NOMO-1 treated with dmso at 0.1 percent for 144 hours (cell line): ENCODE measurements around the gene RPS19.
"Not testable (repeated sequence)": the region's sequence is repeated elsewhere in the genome, so short reads cannot be mapped to it uniquely, and the experiment has no call there.

Experiments used
- DNase-seq: peaks from one replicate; lab custom pipeline; 2025; ENCODE audit not compliant: unreplicated experiment; lab: John Stamatoyannopoulos, UW

Gene RPS19

GRCh38 chr19:41913538-41914423 is 53.7 kb downstream of the RPS19 start:
- no peak for DNase-seq

- not testable (repeated sequence) for DNase-seq
Observed at GRCh38 chr19:41914424-41914834, 54.4 kb downstream of the RPS19 start.

GRCh38 chr19:41915021-41915775 is 55.1 kb downstream of the RPS19 start:
- DNase-seq, result no peak

GRCh38 chr19:41915776-41916414 is 55.8 kb downstream of the RPS19 start:
- DNase-seq, result no peak

DNA sequence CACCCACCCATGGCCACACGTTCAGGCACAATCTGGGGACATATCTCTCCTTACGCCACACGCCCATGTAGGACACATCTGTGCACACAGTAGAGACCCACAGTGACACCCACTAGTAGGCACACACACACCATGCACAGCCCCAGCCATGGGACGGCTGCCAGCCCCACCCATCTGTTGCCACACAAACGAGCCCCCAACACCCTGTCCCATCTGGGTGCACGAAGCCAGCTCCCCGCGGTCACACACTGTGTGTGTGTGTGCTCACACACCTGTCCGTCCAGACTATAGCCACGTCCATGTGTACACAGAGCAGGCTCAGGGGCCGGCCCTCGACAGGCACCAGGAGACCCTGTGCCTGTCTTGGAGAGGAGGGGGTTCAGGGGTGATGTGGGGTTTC is 57.6 kb downstream of the RPS19 start:
- DNase-seq, result no peak

DNA sequence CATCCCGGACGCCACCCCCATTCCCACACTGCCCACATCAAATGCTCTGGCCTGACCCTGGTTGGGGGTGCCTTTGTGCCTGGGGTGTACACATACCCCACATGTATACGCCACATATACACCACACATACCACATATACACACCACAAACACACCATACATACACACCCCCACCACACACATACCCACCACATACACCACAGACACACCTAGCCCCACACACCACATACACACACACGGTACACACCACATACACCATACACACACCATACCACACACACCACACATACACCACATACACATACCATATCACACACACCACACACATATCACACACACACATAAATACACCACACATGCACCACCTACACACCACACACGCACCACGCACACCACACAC is 58.0 kb downstream of the RPS19 start:
- DNase-seq, result no peak

DNA sequence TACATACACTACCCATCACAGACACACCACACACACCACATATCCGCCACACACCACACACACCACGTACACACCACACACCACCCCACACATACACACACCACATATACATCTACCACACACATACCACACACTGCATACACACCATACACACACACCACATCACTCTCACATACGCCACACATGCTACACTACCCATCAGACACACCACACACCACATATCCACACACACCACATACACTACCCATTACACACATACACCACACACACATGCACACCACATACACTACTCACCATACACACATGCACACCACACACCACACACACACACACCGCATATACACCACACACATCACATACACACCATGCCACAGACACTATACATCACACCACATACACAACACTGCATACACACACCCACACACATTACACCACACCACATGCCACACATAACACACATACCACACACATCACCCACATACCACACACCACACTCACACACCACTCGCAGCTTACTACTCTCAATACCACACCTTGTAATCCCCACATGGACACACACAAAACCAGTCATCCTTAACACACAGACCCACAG is 58.7 kb downstream of the RPS19 start:
- DNase-seq, result no peak

- DNase-seq, result no peak
Observed at GRCh38 chr19:41919948-41920712, 60.1 kb downstream of the RPS19 start.

GRCh38 chr19:41920882-41921576 is 61.0 kb downstream of the RPS19 start:
- DNase-seq, result no peak

DNA sequence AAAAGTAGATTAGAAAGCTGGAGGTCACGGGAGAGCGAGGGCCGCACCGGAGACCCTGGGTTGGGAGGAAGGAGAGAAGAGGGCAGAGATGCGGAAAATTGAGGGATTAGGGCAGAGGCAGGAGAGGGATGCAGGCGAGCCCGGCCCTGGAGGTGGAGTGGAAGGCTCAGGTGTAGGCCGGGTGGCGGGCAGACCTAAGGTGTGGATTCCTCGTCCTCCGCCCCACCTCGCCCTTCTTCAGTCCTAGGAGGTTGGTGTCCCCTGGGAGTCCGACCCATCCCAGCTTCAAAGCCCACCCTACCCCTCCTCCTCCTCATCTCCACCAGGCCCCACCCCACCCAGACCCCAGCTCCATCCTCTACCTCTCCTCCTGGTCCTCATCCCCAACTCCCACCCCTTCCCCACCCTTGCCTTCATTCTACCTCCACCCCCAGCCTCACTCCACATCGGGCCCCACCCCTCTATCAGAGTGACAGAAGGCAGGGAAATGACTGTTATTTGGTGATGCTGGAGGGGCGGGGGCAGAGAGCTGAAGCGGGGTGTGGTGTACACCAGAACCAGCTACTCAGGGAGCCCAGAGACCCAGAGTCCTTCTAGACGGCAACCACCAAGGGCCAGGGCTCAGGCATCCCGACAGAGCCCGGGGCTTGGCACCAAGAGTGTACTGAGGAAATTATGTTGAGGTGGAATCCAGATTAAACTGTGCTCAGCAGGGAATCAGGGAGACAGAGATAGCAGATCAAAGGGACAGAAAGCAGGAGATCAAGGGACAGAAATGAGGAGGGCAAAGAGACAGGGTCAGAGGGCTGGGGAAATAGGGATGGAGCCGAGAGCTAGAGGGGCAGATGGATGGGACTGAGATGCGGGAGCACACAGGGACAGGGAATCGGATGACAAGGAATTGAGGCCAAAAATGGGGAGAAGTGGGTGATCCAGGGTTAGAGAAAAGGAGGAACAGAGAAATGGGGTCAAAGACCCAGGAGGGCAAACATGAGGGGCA is 61.8 kb downstream of the RPS19 start:
- no peak for DNase-seq
